NT2/D1 (cell line): ENCODE measurements around the gene TBCD.
"Not testable (repeated sequence)": the region's sequence is repeated elsewhere in the genome, so short reads cannot be mapped to it uniquely, and the experiment has no call there.

Experiments
- DNase-seq: peaks from one replicate; pipeline ENCODE4 v3.0.0-alpha.2; 2011; ENCODE audit warnings: low read depth, low spot score
- H3K27me3 ChIP-seq: 2 replicates; pipeline ENCODE4 v1.6.0; 2011; ENCODE audit warnings: mild to moderate bottlenecking; ENCODE audit not compliant: insufficient read length, insufficient read depth
- H3K36me3 ChIP-seq: 2 replicates; pipeline ENCODE4 v1.6.1; 2011; ENCODE audit warnings: mild to moderate bottlenecking, low read length, mixed read lengths; ENCODE audit not compliant: insufficient read depth, insufficient read length
- H3K4me1 ChIP-seq: 2 replicates; pipeline ENCODE4 v1.5.1; 2011; ENCODE audit not compliant: insufficient read depth, insufficient read length
- H3K4me3 ChIP-seq: 2 replicates; pipeline ENCODE4 v1.5.1; 2011; ENCODE audit warnings: low read depth; ENCODE audit not compliant: insufficient read length
- H3K9ac ChIP-seq: 2 replicates; pipeline ENCODE4 v1.6.0; 2011; ENCODE audit warnings: low read depth; ENCODE audit not compliant: insufficient read length
- H3K9me3 ChIP-seq: 2 replicates; pipeline ENCODE4 v1.5.1; 2011; ENCODE audit warnings: mild to moderate bottlenecking, low read length; ENCODE audit not compliant: insufficient read depth
- SUZ12 ChIP-seq: IDR thresholded peaks from 2 replicates; pipeline ENCODE4 v1.6.1; 2011; ENCODE audit not compliant: insufficient read length, insufficient read depth; ENCODE audit errors: extremely low read depth
- YY1 ChIP-seq: IDR thresholded peaks from 2 replicates; pipeline ENCODE4 v1.6.1; 2011; ENCODE audit not compliant: insufficient read length, insufficient read depth
- ZNF274 ChIP-seq: IDR thresholded peaks from 2 replicates; pipeline ENCODE4 v1.6.1; 2011; ENCODE audit warnings: mild to moderate bottlenecking, low read depth, low read length

The TBCD gene

GRCh38 chr17:82783498-82783897 is 31.6 kb downstream of the TBCD start:
- no peak for DNase-seq
- no peaks in the 10 kb centered on the region for H3K9me3 ChIP-seq
- peaks cover 18% of the 10 kb centered on the region for H3K4me1 ChIP-seq
- H3K27me3 ChIP-seq: no peaks in the 10 kb centered on the region
- H3K36me3 ChIP-seq: peaks cover 64% of the 10 kb centered on the region
- no peak for TF ChIP-seq SUZ12
- H3K9ac ChIP-seq: no peak overlapping the region
- H3K4me3 ChIP-seq: no peak overlapping the region

- not testable (repeated sequence) for H3K27me3 ChIP-seq, DNase-seq, H3K9ac ChIP-seq, H3K9me3 ChIP-seq, H3K4me3 ChIP-seq
- Histone ChIP-seq H3K36me3 (peaks cover 66% of the 10 kb centered on the region), H3K4me1 (peaks cover 16% of the 10 kb centered on the region)
Observed at GRCh38 chr17:82785581-82785980, 33.7 kb downstream of the TBCD start.

GRCh38 chr17:82786427-82786826 is 34.6 kb downstream of the TBCD start:
- Histone ChIP-seq H3K9me3 (no peaks in the 10 kb centered on the region), H3K4me3 (no peak overlapping the region), H3K36me3 (peaks cover 63% of the 10 kb centered on the region), H3K27me3 (no peaks in the 10 kb centered on the region), H3K4me1 (peaks cover 13% of the 10 kb centered on the region), H3K9ac (no peak overlapping the region)
- DNase-seq: no peak
- TF ChIP-seq ZNF274: no peak
- TF ChIP-seq YY1: no peak
- no peak for TF ChIP-seq SUZ12

DNA sequence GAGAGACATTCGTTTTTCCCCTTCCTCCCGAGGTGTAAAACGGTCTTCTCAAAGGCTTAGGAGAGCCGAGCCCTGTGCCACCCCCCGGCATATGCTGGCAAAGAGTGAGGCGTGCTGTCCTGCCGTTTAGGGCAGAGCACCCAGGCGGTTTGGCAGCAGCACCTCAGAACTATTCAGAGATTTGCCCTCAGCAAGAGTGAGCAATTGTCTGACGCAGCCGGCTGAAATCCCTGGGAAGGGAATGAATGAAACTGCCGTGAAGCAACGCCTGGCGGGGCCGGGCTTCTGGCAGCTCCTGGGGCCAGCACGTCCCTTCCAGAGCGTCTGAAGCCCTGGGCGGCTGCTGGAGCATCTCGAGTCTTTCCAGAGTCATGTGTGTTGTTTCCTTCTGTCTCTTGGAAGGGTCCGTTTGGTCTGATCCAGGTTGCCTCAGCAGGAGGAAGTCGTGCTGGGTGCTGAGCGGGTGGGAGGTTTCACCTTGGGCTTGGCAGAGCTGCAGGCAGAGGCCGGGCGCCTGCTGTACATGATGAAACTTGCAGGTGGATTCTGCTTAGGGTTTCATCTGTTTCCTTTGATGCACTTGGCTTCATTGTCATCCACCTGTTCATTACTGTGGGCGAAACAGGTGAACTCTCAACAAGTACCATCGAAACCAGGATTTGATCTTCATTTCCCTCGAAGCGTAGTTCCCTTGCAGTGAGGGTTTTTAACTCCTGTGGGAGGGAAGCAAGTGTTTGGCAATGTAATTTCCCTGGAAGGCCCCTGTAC is 35.4 kb downstream of the TBCD start:
- TF ChIP-seq ZNF274: no peak
- TF ChIP-seq YY1: no peak
- no peak for DNase-seq
- H3K4me1 ChIP-seq: peaks cover 11% of the 10 kb centered on the region
- no peak overlapping the region for H3K9ac ChIP-seq
- peaks cover 55% of the 10 kb centered on the region for H3K36me3 ChIP-seq
- no peaks in the 10 kb centered on the region for H3K27me3 ChIP-seq
- no peak overlapping the region for H3K4me3 ChIP-seq
- H3K9me3 ChIP-seq: no peaks in the 10 kb centered on the region

- no peak for DNase-seq
- TF ChIP-seq SUZ12 (no peak), ZNF274 (no peak), YY1 (no peak)
- H3K9me3 ChIP-seq: no peaks in the 10 kb centered on the region
- H3K27me3 ChIP-seq: no peaks in the 10 kb centered on the region
- H3K4me3 ChIP-seq: no peak overlapping the region
- H3K36me3 ChIP-seq: peaks cover 47% of the 10 kb centered on the region
- no peak overlapping the region for H3K9ac ChIP-seq
- peaks cover 14% of the 10 kb centered on the region for H3K4me1 ChIP-seq
Observed at GRCh38 chr17:82788206-82789001, 36.5 kb downstream of the TBCD start.

DNA sequence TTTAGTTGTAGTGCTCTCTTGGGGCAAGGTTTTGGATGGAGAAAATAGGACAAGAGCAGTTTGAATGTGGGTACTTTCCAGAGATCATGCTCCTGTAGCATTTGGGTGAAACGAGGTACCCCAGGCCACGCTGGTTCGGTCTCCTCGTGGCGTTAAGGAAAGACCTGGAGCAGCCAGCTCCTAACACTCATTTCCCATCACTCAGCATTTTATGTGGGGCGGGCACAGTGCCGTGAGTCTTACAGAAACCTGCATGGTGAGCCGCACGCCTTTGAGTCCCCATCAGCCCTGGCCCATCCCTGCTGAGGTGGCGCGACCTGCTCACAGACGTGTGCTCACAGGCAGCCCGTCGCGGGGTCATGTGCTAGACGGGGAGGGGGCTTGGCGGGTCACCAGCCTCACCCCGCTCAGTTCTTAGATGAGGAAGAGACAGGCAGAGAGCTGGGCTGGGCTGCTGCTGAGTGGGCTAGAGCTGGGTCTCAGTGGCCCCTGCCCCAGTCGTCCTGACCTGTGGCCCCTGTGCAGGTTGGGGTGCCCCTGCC is 37.3 kb downstream of the TBCD start:
- Histone ChIP-seq H3K4me3 (no peak overlapping the region), H3K9me3 (no peaks in the 10 kb centered on the region), H3K9ac (no peak overlapping the region), H3K27me3 (no peaks in the 10 kb centered on the region), H3K36me3 (peaks cover 46% of the 10 kb centered on the region), H3K4me1 (peaks cover 18% of the 10 kb centered on the region)
- TF ChIP-seq YY1 (no peak), SUZ12 (no peak), ZNF274 (no peak)
- no peak for DNase-seq

DNA sequence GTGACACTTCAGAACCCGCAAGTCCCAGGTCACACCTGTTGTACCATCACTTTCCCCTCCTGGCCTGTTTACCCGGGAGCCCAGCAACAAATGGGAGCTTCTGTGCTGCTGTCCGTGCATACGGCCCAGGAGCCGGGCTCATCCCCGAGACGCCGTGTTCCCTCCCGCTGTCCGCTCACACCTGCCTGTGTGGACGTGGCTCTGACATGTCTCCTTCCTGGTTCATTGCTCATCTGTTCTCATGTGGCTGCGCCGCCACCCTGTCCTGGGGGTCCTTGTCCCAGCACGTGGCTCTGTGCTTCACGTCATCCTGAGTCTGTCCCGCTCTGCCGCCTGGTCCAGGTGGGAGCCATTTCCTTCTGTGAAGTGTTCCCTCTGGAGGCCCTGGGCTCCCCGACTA is 37.9 kb downstream of the TBCD start:
- Histone ChIP-seq H3K27me3 (no peaks in the 10 kb centered on the region), H3K4me1 (peaks cover 18% of the 10 kb centered on the region), H3K9ac (no peak overlapping the region), H3K4me3 (no peak overlapping the region), H3K36me3 (peaks cover 43% of the 10 kb centered on the region), H3K9me3 (no peaks in the 10 kb centered on the region)
- no peak for DNase-seq
- no peak for TF ChIP-seq SUZ12
- no peak for TF ChIP-seq YY1
- TF ChIP-seq ZNF274: no peak
